Suppressor macrophage treated with lipopolysaccharide for 1 hour (primary cell): ENCODE data around the gene TMEM109.

ENCODE experiments used
- DNase-seq, 3 donors: peaks; one replicate each; pipeline ENCODE4 v3.0.0-alpha.2; 2020 to 2022

TMEM109 gene

DNA sequence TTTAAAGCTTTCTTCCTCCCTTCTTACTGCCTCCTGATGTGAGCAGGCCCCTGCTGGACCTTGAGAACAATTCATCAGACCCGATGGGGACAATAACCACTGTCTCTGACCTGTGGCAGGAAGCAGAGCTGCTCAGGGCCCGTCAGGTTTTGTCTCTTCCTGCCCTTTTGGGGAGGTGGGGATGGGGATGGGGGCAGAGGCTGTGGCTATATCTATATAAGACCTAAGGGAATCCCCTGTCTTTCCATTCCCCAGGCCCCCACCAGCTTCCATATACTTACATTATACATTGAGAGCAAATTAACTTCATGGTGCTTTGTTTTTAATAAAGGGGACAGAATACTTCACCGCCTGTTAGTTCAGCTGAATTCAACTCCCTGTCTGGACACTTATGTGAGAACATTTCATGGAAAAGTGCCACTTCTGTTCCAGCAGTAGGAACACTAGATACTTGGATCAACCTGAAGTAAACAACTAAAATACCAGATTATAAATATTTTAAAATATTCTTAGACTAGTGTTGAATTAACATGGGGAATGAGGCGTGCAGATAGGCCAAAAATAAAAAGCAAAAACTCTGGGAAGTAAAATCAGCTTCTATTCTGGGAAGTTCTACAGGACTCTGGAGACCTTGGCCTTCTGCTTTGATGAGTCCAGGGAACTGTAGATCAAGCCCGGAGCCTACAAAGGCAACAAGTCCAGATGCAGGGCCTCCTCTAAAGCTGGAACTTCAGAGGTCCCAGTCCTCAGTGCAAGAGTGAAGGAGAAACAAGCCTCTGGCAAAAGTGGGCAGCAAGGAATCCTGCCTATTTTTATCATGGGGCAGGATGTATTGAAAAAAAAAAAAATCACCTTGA, 35.5 kb upstream of the TMEM109 start:
- DNase-seq = no peak

DNA sequence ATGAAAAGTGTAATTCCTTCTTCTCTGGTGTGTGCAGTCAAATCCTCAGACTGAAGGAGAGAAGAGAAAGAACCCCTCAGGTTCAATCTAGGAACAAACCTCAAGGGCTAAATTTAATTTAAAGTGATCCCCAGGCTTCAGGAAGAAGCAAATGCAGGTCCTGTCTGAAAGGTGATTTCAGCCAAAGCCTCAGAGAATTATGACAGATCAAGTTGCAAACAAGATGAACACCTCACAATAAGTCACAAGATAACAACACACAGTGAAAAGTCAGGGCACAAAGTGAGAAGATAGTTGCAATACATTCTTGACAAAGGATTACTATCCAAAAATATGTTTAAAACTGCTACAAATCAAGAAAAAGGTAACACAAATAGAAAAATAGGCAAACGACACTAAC, 34.9 kb upstream of the TMEM109 start:
- DNase-seq = no peak

DNA sequence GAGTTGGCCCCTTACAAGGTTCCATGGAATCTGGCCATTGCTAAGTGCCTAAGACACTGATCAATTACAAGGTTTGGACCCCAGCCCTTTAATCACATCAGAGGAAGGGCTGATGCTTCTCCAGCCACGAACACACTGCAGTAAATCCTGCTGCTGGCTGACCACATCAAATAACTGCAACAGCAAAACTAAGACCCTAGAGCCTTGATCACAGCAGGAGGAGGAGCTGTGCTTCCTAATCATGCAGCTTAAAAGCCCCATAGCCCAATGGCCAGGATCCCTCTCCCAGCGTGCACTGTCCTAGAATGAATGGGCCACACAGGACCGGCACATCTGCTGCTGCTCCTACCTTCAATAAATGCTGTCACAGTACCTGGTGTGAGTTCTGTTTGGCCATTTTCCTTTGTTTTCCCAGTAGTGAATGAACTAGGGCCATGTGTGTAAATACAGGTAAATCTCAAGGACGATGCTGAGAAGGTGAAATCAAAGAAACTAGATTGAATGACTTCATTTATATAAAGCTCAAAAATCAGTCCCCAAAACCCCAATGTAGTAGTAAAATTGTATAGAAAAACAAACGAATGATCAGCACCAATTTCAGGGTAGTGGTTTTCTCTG, 33.9 kb upstream of the TMEM109 start:
- DNase-seq = no peak

DNA sequence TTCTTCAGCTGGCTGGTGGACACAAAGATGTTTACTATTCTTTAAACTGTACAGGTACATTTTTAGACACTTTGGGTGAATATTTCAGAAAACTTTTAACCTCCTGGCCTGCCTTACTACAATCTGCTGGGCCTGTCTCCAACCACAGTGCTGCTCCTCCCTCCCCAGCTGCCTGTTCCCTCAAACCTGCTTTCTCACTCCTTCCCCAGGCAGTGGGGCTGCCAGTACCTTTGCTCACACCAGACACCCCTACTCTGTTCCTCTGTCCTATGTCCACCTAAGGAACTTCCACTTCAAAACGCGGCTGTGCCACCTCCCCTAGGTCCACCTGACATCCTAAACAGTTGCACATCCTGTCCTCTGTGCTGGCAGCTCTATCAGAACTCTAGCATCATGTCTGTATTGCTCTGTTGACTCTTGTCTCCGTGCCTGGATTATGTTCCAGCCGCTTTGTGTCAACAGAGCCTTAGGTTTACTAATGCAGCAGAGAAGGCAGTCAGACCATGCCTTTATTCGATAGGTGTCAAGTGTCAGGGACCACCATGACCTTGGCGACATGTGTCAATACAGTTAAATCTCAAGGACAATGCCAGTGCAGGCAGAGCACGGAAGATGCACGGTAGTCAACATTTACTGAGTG, 33.2 kb upstream of the TMEM109 start:
- DNase-seq = no peak

DNA sequence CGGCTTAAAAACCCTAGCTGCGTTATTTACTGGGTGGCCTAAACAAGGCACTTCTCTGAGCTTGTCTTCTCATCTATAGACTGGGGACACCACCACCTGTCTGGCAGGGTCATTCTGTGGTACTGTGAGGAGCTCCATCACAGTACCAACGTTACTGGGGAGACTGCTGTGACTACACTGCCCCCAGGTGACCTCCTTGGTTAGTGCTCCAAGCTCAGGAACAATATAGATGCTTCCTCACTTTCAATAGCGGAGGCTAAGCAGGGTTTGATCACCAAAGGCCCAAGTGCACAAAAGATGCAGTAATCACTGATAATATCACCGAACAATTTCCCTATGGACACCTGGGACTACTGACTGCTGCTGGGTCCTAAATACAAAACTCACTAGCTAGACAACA, 26.4 kb upstream of the TMEM109 start:
- DNase-seq = peak; percentile 53 to 64 (median 64)

DNA sequence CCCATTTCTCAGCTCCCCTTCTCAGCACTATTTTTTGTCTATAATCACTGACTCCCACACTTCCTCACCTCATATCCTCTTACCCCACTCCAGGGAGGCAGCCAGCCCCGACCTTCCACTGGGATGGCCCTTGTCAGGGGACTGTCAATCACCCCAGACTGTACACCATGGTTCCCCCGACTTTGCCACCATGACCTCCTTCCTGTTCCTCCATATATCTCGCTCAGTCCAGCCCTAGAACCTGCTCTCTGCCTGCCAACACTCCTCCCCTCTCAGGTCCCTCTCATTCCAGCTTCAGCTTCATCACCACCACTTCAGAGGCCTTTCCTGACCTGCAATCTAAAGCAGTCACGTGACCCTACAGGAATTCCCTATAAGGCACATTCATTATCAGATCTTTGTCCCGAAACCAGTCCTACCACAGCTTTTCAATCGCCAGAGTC, 24.1 kb upstream of the TMEM109 start:
- no peak for DNase-seq

DNA sequence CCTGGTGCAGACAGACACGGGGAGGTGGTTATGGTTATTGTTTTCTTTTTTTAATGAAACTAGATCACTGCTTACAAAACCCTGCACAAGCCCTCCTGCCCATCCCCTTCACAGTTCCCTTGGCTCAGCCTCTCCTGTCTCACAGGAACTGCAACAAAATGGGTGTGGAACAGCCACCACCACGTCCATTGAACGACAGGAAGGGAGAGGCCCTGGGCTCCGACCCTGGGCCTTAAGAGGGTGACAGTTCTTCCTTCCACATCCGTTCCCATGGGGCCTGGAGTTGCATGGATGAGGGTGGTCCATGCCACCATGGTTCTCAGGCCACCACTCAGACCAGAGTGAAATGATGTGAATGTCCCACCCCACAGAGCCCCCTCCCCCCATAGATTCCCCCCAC, 23.3 kb upstream of the TMEM109 start:
- no peak for DNase-seq

DNA sequence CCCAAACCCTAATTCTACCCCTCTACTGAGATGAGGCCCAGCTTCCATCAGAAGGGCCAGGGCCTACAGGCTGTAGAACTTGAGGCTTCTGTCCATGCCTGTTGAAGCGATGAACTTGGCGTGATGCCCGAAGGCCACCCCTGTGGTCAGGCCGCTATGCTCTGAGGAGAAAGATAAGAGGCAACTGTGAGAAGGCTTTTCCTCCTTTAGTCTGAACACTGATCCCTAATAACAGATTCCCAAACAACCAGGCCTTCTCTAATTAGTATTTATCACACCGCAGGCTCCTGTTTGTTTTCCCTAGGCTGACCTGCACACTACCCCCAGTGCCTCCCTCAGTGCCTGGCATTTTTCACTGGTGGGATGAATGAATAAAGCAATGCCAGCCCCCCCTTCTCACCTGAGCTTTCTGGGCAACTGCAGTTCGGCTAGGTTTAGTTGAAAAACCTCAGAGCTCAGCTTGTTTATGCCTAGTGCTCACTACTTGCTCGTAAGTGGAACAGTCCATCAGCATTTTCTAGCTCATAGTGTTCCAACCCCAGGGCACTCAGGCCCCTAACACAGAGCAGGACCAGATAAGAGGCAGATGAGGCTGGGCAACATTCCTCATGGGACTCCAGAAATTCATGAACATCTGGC, 22.7 kb upstream of the TMEM109 start:
- no peak for DNase-seq

DNA sequence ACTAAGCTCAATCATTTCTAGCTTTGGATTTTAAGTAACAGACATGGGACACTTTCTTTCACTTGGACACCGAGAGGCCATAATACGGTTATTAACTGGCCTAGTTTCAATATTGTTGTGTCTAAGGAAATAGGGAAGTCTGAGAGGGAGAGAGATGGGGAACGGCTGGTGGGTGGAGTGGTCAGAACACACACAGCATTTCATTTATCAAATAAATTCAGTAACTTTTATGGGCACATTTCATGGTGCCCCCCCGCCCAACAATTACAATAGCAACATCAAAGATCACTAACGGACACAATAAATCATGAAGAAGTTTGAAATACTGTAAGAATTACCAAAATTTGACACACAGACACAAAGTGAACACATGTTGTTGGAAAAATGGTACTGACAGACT, 18.3 kb upstream of the TMEM109 start:
- DNase-seq = peak in 1 of 3 donors; percentile 13

DNA sequence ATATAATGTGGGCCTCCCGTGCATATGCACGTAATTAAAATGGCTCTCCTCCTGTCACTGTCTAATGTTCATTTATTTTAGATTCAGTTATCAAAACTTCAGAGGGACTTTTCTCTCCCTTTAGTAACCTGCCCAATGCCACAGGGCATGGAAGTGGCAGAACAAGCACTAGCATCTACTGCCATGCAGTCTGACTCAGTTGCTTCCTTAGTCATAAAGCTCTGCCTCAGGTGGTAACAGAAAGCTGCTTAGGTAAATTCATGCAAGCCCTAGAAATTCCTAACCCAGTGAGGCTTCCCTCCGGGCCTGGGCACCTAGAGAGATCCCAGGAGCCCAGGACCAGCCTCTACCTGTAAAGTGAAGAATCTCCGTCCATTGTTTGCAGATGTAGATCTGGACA, 16.5 kb upstream of the TMEM109 start:
- DNase-seq = no peak

DNA sequence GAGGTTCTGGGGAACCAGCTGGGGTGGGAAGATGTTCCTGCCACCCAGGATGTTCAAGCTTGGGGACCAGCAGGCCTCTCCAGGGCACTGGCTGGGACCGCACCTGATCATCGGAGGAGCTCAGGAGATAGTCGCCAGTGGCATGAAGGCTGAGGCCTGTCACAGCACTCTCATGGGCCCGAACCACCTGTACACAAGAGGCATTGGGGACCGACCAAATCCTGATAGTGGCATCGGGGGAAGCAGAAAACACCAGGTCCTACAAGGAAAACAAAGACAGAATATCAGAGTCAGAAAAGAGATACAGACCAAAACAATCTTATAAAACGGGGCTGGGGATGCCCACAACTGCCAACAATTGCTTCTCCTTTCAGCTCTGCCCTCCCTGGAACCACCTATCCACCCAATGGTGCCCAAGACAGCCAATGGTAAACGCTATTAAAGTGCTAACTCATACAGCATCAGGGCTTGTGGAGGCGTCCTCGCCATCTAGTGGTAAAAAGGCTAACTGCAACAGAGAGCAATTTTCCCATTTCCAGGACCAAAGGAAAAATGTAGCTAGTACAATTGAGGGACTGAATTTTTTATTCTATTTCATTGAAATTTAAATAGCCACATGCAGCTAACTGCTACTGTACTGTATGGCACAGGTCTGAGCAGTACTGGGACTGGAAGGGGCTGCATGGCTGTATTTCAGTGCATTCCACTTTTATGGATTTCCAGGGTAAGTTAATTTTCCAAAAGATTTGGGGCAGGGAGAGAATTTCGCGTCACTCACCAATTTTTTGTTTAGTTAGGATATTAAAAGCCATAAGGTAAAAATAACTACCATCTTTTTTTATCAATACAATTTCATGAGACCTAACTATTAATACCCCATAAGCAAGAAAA, 14.7 kb upstream of the TMEM109 start:
- DNase-seq = peak; percentile 67 to 76 (median 75)

DNA sequence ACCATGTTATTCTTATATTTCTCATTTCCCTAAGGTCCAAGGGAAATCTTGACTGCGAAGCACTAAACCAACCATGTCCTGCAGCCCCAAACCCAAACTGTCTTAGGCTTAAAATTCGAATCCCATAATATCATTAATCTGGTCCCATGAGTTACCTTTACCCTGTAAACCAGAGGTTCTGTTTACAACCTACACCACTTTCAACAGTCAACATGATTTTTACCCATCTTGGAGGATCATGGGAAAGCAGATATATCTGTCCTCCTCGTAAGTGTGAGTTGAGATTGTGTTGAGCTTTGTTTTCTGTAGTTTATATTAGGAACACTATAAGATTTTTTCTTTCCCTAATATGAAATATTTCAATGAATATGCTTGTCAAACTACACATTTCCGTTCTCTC, 14.0 kb upstream of the TMEM109 start:
- DNase-seq = no peak

DNA sequence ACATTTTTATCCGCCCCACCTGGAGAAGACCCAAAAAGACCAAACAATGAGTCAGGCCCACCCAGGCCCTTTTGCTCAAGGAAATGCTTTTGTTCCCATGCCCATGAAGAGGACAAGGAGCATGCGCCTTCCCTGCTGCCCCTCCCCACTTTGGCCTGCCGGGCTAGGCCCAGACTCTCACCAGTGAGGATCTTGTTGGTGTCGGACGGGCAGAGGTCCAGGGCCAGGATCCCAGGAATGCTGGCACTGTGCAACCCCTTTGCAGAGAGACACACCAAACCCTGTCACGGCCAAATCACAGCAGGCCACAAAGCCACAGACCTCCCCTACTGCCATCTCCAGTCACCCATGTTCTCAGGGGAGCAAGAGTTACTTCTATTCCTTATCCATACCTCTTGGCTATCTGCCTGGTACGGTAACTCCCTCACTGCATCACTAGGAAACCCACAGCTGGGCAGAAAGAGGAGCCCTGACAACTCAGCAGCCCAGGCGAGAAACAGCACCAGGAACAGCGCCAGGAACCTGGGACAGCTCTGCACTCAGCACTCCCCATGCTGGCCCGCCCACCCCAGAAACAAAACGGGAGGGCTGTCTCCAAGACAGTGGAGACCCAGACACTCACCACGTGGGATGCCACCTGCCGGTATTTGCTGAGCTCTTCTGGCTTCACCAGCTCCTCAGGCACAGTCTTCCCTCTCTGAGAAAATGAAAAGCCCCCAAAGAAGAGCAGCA, 13.1 kb upstream of the TMEM109 start:
- DNase-seq = no peak

DNA sequence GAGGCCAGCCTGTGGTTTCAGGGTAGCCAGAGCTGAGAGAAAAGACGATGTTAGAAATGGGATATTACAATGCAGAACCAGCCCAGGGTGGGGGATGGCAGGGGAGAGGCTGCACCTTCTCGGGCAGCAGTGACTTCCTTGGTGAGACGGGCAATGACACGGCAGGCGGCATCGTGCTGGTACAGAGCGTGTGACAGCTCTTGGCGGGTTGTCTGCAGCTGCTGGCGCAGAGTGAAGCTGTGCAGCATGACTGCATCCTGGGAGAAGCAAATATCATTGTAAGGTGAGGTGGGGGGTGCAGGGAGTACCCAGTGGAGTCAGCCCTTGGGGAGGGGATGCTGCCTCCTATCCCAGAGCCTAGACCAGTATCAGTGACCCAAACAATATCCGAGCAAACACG, 11.3 kb upstream of the TMEM109 start:
- no peak for DNase-seq

DNA sequence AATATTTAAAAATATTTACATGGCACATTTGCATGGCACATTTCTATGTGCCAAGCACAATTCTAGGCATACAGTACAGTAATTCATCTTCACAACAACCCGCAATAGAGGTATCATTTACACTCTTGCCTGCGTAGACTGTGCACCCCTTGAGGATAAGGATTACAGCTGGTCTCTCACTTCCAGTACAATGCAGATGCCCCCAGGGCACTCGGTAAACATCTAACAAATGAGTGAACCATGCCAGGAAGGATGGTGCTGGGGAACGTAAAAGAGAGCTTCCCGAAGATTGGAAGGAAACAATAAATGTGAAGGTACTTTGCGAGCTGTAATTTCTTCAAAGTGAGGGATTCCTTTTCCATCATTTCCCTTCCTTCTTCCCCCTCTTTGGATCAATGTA, 8.9 kb upstream of the TMEM109 start:
- no peak for DNase-seq

DNA sequence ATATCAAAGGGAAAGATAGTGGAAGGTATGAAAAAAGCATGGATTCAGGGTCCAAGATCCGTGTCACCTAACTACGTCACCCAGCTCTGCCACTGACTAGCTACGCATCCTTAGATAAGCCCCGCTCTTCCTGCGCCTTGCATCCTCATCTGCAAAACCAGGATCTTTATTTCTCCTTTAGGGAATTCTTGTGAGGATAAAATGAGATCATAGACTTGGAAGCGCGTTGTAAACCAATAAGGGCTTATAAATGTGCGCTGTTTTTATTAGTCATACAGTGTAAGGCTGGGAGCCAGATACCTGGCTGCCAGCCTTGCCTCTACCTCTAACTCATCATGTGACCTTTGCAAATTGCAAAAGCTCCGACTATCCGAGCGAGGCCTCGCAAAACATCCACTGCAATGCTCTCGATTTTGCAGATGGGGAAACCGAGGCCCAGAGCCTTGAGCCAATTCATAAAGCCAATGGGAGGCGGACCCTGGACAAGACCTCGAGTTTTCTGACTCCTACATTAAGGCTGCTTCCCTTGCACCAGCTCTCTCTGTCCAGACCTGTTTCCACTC, 8.3 kb upstream of the TMEM109 start:
- DNase-seq = peak in 1 of 3 donors; percentile 14

DNA sequence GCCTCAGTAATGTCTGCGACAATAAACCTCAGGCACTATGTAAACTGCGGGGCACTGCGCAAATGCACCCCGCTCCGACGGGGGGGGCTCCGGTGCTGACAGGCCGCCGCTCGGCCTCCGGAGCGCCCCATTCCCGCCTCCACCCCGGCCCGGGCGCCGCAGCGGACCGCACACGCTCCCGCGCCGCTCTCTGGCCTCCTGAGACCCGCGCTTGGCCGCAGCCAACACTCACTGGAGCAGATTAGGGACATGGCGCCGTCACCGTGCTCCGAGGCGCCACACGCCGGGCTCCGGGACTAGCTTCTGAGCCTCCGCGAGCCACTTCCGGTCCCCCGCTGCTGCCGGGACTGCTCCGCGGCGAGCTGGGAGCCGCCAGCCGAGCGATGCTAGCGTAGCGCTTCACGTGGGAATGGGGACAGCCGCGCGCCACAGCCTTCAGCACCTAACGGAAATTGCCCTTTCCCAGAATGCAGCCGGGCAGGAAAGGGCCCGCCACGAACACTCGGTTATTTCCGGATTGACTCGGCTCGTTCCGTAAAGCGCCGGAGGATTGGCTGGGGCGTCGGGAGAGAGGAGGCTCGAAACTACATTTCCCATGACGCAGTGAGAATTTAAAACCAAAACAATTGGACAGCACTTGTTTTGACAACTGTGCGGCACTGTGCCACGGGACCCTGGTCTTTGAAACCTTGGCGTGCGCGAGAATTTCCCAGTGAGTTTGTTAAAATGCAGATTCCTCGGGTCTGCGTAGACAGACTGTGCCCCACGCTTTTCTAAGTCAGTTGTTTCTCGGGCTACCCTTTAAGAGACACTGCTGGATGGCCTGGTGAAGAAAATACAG, 7.6 kb upstream of the TMEM109 start, which contains the start of gene PRPF19:
PRPF19 (minus strand) TSS at position 454 of the 841 bp plus-strand sequence; CDS start at position 251, 203 bp downstream.
- DNase-seq = peak; percentile 98 to 99 (median 99)

DNA sequence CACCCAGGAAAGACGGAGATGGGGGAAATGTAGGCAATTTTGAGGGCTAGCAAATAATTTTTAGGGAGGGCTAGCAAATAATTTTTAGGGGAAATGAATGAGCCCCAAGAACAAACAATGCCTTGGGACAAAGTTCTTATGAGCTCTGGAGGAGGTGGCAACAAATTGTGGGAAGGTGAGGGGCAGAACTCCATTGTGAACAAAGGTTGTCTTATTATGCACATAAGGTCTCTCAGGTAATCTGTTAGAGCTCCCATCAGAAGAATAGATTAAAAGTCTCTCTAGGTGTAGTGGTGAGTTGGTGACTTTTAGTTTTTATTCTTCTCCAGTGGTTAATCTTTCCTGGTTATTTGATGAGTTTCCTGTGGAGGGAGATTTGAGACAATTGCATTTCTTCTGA, 5.2 kb upstream of the TMEM109 start:
- no peak for DNase-seq

DNA sequence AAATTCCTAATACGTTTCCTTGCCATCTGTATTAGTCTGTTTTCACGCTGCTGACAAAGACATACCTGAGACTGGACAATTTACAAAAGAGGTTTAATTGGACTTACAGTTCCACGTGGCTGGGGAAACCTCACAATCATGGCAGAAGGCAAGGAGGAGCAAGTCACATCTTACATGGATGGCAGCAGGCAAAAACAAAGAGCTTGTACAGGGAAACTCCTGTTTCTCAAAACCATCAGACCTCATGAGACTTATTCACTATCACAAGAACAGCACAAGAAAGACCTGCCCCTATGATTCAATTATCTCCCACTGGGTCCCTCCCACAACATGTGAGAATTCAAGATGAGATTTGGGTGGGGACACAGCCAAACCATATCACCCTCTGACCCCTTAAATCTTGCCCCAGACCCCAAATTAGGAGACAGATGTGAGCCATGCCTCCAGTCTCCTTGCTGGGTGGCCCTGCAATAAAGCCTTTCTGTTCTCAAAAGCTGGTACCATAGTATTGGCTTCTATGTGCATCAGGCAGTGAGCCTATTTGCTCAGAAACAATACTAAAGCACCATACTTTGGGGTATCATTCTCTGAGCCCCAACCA, 4.2 kb upstream of the TMEM109 start:
- DNase-seq = peak; percentile 32 to 59 (median 48)

DNA sequence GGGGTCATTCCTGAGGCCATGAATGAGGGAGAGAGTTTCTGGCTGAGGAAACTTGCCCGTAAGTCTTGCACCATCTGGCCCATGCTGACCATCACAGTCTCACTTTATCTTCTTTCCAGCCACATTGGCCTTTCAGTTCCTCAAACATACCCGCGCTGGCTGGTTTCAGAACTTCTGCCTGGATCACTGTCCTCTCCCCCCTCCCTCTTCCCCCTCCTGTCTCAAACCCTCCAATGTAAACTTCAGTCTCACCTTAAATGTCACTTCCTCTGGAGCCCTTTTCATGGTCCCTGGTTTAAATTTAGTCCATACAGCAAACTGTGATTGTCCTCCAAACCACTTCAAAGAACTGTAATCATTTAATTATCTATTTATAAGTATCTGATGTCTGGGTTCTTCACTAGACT, 3.7 kb upstream of the TMEM109 start:
- DNase-seq = peak; percentile 61 to 79 (median 65)
